ENCODE measurements around the gene MDM4. TPM values are rescaled to one million over a fixed set of nuclear protein-coding genes. Genes with fewer than 3 reads are reported as not detected.

Gene MDM4
- total RNA-seq, 4 donors from 2014 or later: 15.1 to 44.0 (median 28.9) TPM

GRCh38 chr1:204469304-204469703 is 46.9 kb upstream of the MDM4 start:
- in situ Hi-C loops (cut with MboI; ENCODE audit: low sequenced_read_pairs in 4 of 4) (no loop called here), intact Hi-C loops (cut with DNase I; ENCODE audit: low total_unique reads) (no loop called here)
- no peak overlapping the region for H3K4me3 ChIP-seq
- peaks cover 41 to 45% of the 10 kb centered on the region in 2 donors for H3K4me1 ChIP-seq
- no peak for DNase-seq
- ATAC-seq: no peak
- H3K9me3 ChIP-seq: no peaks in the 10 kb centered on the region
- H3K36me3 ChIP-seq: no peaks in the 10 kb centered on the region
- TF ChIP-seq POLR2A (IDR thresholded peaks at IDR 0.05): no peak
- TF ChIP-seq CTCF (IDR thresholded peaks at IDR 0.05 in 4 of 5, conservative IDR thresholded peaks at IDR 0.05 in 1 of 5): no peak
- no peaks in the 10 kb centered on the region for H3K27me3 ChIP-seq
- H3K27ac ChIP-seq: peak overlapping the region; percentile 16 to 95 (median 53)

DNA sequence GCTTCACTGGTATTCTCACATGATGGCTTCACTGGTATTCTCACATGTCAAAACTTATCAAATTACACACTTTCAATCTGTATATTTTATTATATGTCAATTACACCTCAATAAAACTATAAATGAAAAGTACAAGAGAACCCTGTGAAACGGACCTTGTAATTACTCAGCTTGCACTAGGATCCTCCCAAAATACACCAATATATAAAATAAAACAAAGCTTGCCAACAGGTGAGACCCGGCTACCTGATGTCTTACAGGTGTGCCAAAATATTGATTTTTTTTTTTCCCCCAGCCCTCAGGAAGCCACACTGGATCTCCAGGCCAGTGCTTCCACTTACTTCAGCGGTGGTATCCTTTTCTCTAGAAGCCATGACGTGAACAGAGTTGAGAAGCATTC is 44.5 kb upstream of the MDM4 start:
- no peak overlapping the region for H3K27ac ChIP-seq

GRCh38 chr1:204472660-204473059 is 43.5 kb upstream of the MDM4 start:
- in situ Hi-C loops (cut with MboI; ENCODE audit: low sequenced_read_pairs in 4 of 4): no loop called here
- ATAC-seq: no peak
- intact Hi-C loops (cut with DNase I; ENCODE audit: low total_unique reads): no loop called here
- no peaks in the 10 kb centered on the region for H3K27me3 ChIP-seq
- no peak overlapping the region for H3K4me3 ChIP-seq
- H3K36me3 ChIP-seq: no peaks in the 10 kb centered on the region
- no peak for TF ChIP-seq CTCF (IDR thresholded peaks at IDR 0.05 in 4 of 5, conservative IDR thresholded peaks at IDR 0.05 in 1 of 5)
- TF ChIP-seq POLR2A (IDR thresholded peaks at IDR 0.05): no peak
- no peaks in the 10 kb centered on the region for H3K9me3 ChIP-seq
- no peak for DNase-seq
- H3K4me1 ChIP-seq: peaks cover 37 to 45% of the 10 kb centered on the region in 2 donors
- no peak overlapping the region for H3K27ac ChIP-seq

More for the DNA sequence above, 44.5 kb upstream of the MDM4 start:
- ATAC-seq (no peak), DNase-seq (no peak)
- no peak overlapping the region for H3K4me3 ChIP-seq
- intact Hi-C loops (cut with DNase I; ENCODE audit: low total_unique reads) (no loop called here), in situ Hi-C loops (cut with MboI; ENCODE audit: low sequenced_read_pairs in 4 of 4) (no loop called here)
- no peaks in the 10 kb centered on the region for H3K36me3 ChIP-seq
- no peak for TF ChIP-seq POLR2A (IDR thresholded peaks at IDR 0.05)
- no peak for TF ChIP-seq CTCF (IDR thresholded peaks at IDR 0.05 in 4 of 5, conservative IDR thresholded peaks at IDR 0.05 in 1 of 5)
- peaks cover 36 to 45% of the 10 kb centered on the region in 2 donors for H3K4me1 ChIP-seq
- no peaks in the 10 kb centered on the region for H3K27me3 ChIP-seq
- no peaks in the 10 kb centered on the region for H3K9me3 ChIP-seq

- H3K4me1 ChIP-seq: peaks cover 37 to 46% of the 10 kb centered on the region in 2 donors
- intact Hi-C loops (cut with DNase I; ENCODE audit: low total_unique reads): no loop called here
Observed at GRCh38 chr1:204473400-204473965, 42.7 kb upstream of the MDM4 start.

More at GRCh38 chr1:204473400-204473965, 42.7 kb upstream of the MDM4 start:
- Histone ChIP-seq H3K4me3 (no peak overlapping the region), H3K9me3 (no peaks in the 10 kb centered on the region), H3K27ac (no peak overlapping the region), H3K36me3 (no peaks in the 10 kb centered on the region), H3K27me3 (no peaks in the 10 kb centered on the region)
- in situ Hi-C loops (cut with MboI; ENCODE audit: low sequenced_read_pairs in 4 of 4): no loop called here
- TF ChIP-seq CTCF (IDR thresholded peaks at IDR 0.05 in 4 of 5, conservative IDR thresholded peaks at IDR 0.05 in 1 of 5) (no peak), POLR2A (IDR thresholded peaks at IDR 0.05) (no peak)
- DNase-seq (no peak), ATAC-seq (no peak)

Data from gastrocnemius medialis (tissue), 4 donors.